GM21367 (cell line): ENCODE results near the gene NUMA1.

Source experiments
- ATAC-seq: cut with Tn5 transposase; IDR thresholded peaks from one replicate; pipeline ENCODE4 v1.9.1; 2021; ENCODE audit not compliant: unreplicated experiment

The NUMA1 gene

GRCh38 chr11:71977090-71977489, 103.3 kb downstream of the NUMA1 start:
- no peak for ATAC-seq

GRCh38 chr11:71976551-71976950, 103.8 kb downstream of the NUMA1 start:
- no peak for ATAC-seq

- ATAC-seq: no peak
These were observed 108.7 kb downstream of the NUMA1 start for GRCh38 chr11:71971680-71972079.

GRCh38 chr11:71964641-71965040, 115.7 kb downstream of the NUMA1 start:
- no peak for ATAC-seq

- no peak for ATAC-seq
These were observed 116.9 kb downstream of the NUMA1 start for GRCh38 chr11:71963468-71963867.

GRCh38 chr11:71962428-71963038, 117.8 kb downstream of the NUMA1 start:
- ATAC-seq: peak; percentile 68

- no peak for ATAC-seq
These were observed 124.4 kb downstream of the NUMA1 start for GRCh38 chr11:71955898-71956456.
